ENCODE results near the gene CCNQ.

GRCh38 chrX:153539171-153539978 lies 59.6 kb downstream of the CCNQ start:
- TF ChIP-seq EP300 (IDR thresholded peaks at IDR 0.05; ENCODE audit: borderline replicate concordance in 1 of 2, low read depth in 1 of 2, low read length in 1 of 2) = no peak
- TF ChIP-seq CTCF (IDR thresholded peaks at IDR 0.05) = peak; percentile 91
